Activated CD8-positive, alpha-beta memory T cell treated with anti-CD3 and anti-CD28 coated beads for 36 hours (primary cell): ENCODE results near the gene FGF9. TPM values are rescaled to one million over a fixed set of nuclear protein-coding genes. Genes with fewer than 3 reads are reported as not detected.

Experiments used
- CTCF ChIA-PET: fragments of 350-600 bp; sonication (Branson Sonifier 250); formaldehyde crosslinking; loops from one replicate; lab custom pipeline; 2021; ENCODE audit warnings: antibody characterized with exemption; lab: Charles Lee
- POLR2A ChIA-PET: fragments of 350-600 bp; sonication (Branson Sonifier 250); formaldehyde crosslinking; loops from one replicate; lab custom pipeline; 2021; ENCODE audit warnings: antibody characterized with exemption; lab: Charles Lee
- total RNA-seq, 2 experiments: library from RNA; stranded (reverse); gene quantifications; one replicate each; pipeline ENCODE4 v1.2.3, GENCODE V29; 2021

FGF9 gene
- 1 to 10 TPM; 1.3 to 1.7 TPM for total RNA-seq

GRCh38 chr13:21670883-21671619, at the start of gene FGF9:
Gene FGF9, plus strand, starts transcription at chr13:21671073. Its CDS starts 840 bp downstream, at chr13:21671913.
- POLR2A ChIA-PET, result interaction anchor here (1.2 kb wide), 1 partner anchor 30 kb away, joined by 4 read pairs; no protein-coding TSS in a partner anchor
- CTCF ChIA-PET, result no interaction called here

GRCh38 chr13:21625366-21625765, 45.5 kb upstream of the FGF9 start:
- CTCF ChIA-PET, result interaction anchor here (1.4 kb wide), 1 partner anchor 9 kb away, joined by 3 read pairs; no protein-coding TSS in a partner anchor
- POLR2A ChIA-PET, result no interaction called here

DNA sequence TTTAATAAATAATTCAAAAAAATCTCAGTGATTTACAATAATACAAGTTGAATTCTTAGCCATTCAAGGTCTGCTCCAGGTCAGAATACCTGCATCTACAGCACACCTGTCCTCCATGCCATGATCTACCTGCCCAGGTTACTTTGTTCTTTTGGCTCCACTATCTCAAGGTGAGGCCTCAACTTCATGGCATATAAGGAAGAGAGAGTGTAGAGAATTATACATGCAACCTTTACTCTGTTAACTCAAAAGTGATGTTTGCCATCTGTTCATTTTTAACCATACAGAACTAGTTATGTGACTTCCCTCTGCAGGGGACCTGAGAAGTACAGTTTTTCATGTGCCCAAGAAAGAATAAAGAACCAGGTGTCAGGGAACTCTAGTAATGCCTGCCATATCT, 38.7 kb upstream of the FGF9 start:
- ChIA-PET CTCF (no interaction called here), POLR2A (no interaction called here)

- POLR2A ChIA-PET, result no interaction called here
- CTCF ChIA-PET, result interaction anchor here (1.7 kb wide), 1 partner anchor 34 kb away, joined by 6 read pairs; no protein-coding TSS in a partner anchor
These were observed 34.2 kb upstream of the FGF9 start for GRCh38 chr13:21636656-21637055.

- ChIA-PET POLR2A (no interaction called here), CTCF (interaction anchor here (0.6 to 1.7 kb wide), 6 partner anchors 16 to 113 kb away, joined by 3 to 6 read pairs (median 4); no protein-coding TSS in a partner anchor)
These were observed 33.6 kb upstream of the FGF9 start for GRCh38 chr13:21637296-21637695.

- POLR2A ChIA-PET, result no interaction called here
These were observed 32.3 kb upstream of the FGF9 start for GRCh38 chr13:21638319-21639282.

GRCh38 chr13:21639561-21639960, 31.3 kb upstream of the FGF9 start:
- CTCF ChIA-PET, result no interaction called here
- POLR2A ChIA-PET, result no interaction called here

More at GRCh38 chr13:21638319-21639282, 32.3 kb upstream of the FGF9 start:
- CTCF ChIA-PET, result interaction anchor here (0.9 to 1.7 kb wide), 9 partner anchors 8 to 266 kb away, joined by 3 to 6 read pairs (median 4); no protein-coding TSS in a partner anchor

GRCh38 chr13:21641629-21642028, 29.2 kb upstream of the FGF9 start:
- CTCF ChIA-PET, result interaction anchor here (0.8 to 1.0 kb wide), 2 partner anchors 8 to 1156 kb away, joined by 3 read pairs; no protein-coding TSS in a partner anchor
- POLR2A ChIA-PET, result interaction anchor here (0.7 kb wide), 1 partner anchor 29 kb away, joined by 4 read pairs; the partner anchor contains the start of gene FGF9

GRCh38 chr13:21657538-21657937, 13.3 kb upstream of the FGF9 start:
- ChIA-PET POLR2A (no interaction called here), CTCF (no interaction called here)

DNA sequence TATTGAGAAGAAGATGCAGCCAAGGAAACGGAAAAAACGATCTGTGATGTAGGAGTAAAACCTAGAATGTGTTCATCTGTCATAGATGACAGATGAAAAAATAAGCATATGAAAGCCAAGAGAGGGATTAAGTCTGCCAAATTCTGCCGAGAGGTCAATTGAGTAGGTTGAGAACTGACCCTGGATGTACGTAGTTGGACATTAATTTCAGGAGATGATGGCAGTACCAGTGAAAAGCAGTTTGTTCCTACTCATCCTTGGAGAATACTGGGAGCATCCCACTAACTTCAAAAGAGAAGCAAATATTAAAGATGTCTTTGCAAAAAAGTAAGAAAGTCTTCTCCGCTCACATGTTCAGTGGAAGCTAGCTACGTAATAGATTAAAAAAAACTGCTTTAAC, 11.8 kb upstream of the FGF9 start:
- CTCF ChIA-PET, result no interaction called here
- POLR2A ChIA-PET, result no interaction called here

GRCh38 chr13:21661097-21661909, 9.6 kb upstream of the FGF9 start:
- ChIA-PET CTCF (interaction anchor here (1.8 kb wide), 1 partner anchor 23 kb away, joined by 5 read pairs; no protein-coding TSS in a partner anchor), POLR2A (no interaction called here)

GRCh38 chr13:21663197-21663596, 7.7 kb upstream of the FGF9 start:
- ChIA-PET CTCF (interaction anchor here (1.8 kb wide), 1 partner anchor 25 kb away, joined by 5 read pairs; no protein-coding TSS in a partner anchor), POLR2A (interaction anchor here (0.6 to 0.7 kb wide), 2 partner anchors 530 to 1146 kb away, joined by 3 to 5 read pairs; no protein-coding TSS in a partner anchor)

- ChIA-PET POLR2A (interaction anchor here (1.4 to 1.6 kb wide), 2 partner anchors 14 to 65 kb away, joined by 3 to 4 read pairs; partner anchors contain the start of gene MICU2), CTCF (interaction anchor here (0.6 to 1.3 kb wide), 2 partner anchors 64 to 349 kb away, joined by 3 to 4 read pairs; no protein-coding TSS in a partner anchor)
These were observed 2.1 kb upstream of the FGF9 start for GRCh38 chr13:21668732-21669275.

GRCh38 chr13:21670006-21670882, 629 bp upstream of the FGF9 start:
- ChIA-PET CTCF (interaction anchor here (0.9 to 1.3 kb wide), 3 partner anchors 33 to 65 kb away, joined by 3 to 6 read pairs (median 4); no protein-coding TSS in a partner anchor), POLR2A (interaction anchor here (0.6 to 1.6 kb wide), 5 partner anchors 13 to 435 kb away, joined by 3 to 4 read pairs (median 3); partner anchors contain the start of gene MICU2)

- POLR2A ChIA-PET, result no interaction called here
- CTCF ChIA-PET, result no interaction called here
These were observed 880 bp downstream of the FGF9 start for GRCh38 chr13:21671620-21672286.

- ChIA-PET POLR2A (no interaction called here), CTCF (no interaction called here)
These were observed 1.4 kb downstream of the FGF9 start for GRCh38 chr13:21672287-21672680.
